HG03460 (cell line): ENCODE measurements around the gene PLAC9.
"Not testable (repeated sequence)": the region's sequence is repeated elsewhere in the genome, so short reads cannot be mapped to it uniquely, and the experiment has no call there.

Experiments used
- ATAC-seq: cut with Tn5 transposase; IDR thresholded peaks from one replicate; pipeline ENCODE4 v1.9.1; 2021; ENCODE audit not compliant: unreplicated experiment

The PLAC9 gene

GRCh38 chr10:80137920-80138319, 5.4 kb downstream of the PLAC9 start:
- ATAC-seq = no peak

- ATAC-seq = no peak
Measured at GRCh38 chr10:80139265-80139664, 6.7 kb downstream of the PLAC9 start.

- ATAC-seq = no peak
Measured at GRCh38 chr10:80140251-80140650, 7.7 kb downstream of the PLAC9 start.

GRCh38 chr10:80141696-80142460, 9.3 kb downstream of the PLAC9 start:
- ATAC-seq = no peak

- ATAC-seq = peak; percentile 66
Measured at GRCh38 chr10:80144067-80144695, 11.7 kb downstream of the PLAC9 start.

DNA sequence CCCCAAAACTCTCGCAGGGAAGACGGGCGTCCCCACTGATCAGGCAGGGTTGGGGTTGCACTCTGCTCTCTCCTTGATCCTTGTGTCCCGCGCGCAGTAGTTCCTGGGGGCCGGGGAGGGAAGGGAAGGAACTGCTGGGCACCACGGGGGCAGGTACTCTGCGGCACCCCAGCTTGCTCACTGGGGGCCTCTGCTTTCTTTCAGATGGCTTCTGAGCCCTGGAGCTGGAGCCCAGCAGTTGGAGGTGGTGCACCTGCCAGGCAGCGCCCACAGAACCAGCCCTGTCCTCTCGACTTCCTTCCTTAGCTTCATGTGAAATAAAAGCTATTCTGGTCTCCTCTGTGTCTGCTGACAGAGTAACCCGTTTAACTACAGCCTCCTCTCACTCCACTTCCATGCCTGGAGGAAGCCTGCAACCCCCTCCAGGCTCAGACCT, 12.2 kb downstream of the PLAC9 start:
- peak; percentile 42 for ATAC-seq

DNA sequence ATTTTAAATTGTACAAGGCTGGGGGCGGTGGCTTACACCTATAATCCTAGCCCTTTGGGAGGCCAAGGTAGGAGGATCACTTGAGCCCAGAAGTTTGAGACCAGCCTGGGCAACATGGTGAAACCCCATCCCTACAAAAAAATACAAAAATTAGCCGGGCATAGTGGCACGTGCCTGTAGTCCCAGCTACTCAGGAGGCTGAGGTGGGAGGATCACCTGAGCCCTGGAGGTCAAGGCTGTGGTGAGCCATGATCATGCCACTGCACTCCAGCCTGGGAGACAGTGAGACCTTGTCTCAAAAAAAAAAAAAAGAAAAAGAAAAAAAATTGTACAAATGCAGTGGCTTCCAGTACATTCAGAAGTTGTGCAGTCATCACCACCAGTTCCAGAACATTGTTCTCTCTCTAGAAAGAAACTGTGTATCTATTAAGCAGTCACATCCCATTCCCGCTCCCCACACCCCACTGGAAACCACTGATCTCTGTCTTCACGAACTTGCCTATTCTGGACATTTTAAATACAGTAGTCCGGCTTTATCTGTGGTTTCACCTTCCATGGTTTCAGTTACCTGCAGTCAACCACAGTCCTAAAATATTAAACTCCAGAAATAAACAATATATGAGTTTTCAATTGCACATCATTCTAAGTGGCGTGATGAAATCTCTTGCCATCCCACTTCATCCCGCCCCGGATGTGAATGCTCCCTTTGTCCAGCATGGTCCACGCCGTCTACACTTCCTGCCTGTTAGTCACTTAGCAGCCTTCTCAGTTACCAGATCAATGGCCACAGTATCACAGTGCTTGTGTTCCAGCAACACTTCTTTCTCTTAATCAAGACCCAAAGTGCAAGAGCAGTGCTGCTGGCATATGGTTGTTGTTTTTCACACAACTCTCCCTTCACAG, 13.1 kb downstream of the PLAC9 start:
- ATAC-seq = not testable (repeated sequence)

DNA sequence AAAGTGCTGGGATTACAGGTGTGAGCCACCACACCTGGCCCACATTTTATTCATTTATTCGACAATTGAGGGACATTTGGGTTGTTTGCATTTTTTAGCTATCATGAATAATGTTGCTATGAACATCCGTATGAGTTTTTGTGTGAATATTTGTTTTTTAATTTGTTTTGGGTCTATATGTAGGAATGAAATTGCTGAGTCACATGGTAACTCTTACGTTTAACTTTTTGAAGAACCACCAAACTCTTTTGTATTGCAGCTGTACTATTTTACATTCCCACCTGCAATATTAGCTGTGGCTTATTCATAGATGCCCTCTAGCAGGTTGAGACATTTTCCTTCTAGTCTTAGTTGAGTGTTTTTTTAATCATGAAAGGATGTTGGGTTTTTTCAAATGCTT, 14.4 kb downstream of the PLAC9 start:
- ATAC-seq = no peak

DNA sequence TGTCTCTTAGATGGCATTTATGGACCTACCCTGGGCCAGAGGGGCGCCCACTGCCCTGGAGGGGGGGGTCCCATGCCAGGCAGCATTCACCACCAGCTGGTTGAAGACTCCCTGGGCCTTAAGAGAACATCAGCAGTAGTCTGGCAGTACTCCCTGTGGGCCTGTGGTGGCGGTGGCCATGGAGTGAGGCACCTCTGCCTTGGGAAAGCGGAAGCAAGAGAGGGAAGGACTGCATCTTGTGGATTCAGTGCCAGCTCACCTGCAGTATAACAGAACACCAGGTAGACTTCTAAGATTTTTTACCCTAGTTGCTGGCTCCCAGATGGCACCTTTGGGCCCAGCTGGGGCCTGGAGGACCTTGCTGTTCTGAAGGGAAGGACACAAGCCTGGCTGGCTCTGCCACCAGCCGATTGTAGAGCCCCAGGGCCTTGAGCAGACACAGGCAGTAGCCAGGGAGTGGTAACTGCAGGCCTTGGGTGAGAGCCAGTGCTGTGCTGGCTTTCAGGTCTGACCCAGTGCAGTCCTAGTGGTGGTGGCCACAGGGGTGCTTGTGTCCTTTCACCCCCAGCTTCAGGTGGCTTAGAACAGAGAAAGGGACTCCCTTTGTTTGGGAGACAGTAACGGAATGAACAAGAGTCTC, 15.8 kb downstream of the PLAC9 start:
- ATAC-seq = no peak

DNA sequence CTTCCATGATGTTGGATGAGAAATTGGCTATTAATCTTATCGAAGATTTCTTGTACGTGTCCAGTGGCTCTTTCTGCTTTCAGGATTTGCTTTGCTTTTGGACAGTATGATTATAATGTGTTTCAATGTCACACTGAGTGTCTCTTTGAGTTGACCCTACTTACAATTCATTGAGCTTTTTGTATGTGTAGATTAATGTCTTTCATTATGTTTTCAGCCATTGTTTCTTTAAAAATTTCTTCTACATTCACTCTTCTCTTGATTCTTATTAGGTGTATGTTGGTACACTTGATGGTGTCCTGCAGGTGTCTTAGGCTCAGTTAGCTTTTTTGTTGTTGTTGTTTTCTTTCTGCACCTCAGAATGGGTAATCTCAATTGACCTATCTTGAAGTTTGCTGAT, 16.6 kb downstream of the PLAC9 start:
- no peak for ATAC-seq

GRCh38 chr10:80150172-80150571, 17.6 kb downstream of the PLAC9 start:
- no peak for ATAC-seq

DNA sequence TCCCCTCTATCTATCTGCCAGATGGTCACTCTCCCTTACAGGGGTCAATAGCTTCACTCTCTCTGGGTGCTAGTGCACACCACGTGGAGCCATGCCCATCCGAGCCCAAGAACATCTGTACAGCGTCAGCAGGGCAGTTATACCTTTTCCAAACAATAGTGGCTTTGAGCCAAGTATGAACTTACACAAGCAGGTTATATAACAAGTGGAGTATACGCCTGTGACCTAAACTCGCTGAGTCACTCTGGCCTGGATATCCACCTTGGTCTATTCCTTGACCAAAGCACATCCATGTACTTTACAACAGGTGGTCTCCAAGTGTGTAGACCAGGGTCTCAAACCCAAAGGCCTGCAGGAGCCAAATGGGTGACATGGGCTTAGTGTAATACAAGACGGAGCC, 20.3 kb downstream of the PLAC9 start:
- ATAC-seq = no peak

GRCh38 chr10:80153460-80153859, 20.9 kb downstream of the PLAC9 start:
- ATAC-seq = no peak

- no peak for ATAC-seq
Measured at GRCh38 chr10:80154626-80154977, 22.1 kb downstream of the PLAC9 start.

DNA sequence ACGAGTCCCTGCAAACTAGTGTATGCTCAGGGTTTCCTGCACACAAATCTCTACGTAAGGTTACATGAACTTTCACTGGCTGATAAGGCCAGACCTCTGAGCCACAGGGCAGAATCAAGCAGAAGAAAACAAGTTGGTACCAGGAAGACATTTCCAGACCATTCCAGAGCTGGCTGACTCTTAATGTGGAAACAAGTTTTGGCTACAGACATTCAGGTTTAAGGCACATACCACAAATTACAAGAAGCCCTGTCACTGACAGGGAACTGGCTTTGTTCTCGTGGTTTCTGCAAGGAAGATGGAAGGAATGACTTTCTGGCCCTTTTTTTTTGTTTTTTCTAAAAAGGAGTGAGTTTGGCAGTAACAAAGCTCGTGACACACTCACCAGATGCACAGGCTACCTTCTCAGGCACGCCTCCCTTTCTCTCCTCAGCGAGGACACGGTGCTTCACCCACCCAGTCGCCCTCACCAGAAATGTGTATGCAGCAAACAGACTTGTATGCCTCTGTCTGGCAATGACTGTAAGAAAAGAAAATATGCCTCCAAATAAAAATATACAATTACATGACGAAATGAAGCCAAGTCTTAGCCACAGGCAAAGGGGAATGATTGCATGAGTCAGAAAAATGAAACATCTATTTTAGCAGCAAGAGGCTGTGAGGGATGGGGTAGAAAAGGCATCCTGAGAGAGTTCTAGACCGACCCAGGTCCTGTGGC, 22.6 kb downstream of the PLAC9 start:
- no peak for ATAC-seq

GRCh38 chr10:80155696-80156215, 23.2 kb downstream of the PLAC9 start:
- no peak for ATAC-seq

DNA sequence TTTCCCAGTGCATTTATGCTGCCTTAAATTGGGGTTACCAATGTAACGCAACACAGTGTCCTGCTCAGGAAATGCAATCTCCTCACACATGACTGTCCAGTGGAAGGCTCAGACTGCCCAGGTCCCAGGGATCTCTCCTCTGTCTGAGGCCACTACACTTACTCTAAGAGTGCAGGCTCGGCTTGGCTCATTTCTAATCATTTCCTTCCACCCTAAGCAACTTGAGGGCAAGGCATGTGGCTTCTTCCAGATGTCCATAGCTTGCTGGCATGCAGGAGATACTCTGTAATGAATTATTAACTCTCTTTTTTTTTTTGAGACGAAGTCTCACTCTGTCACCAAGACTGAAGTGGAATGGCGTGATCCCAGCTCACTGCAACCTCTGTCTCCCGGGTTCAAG, 23.7 kb downstream of the PLAC9 start:
- ATAC-seq = no peak

DNA sequence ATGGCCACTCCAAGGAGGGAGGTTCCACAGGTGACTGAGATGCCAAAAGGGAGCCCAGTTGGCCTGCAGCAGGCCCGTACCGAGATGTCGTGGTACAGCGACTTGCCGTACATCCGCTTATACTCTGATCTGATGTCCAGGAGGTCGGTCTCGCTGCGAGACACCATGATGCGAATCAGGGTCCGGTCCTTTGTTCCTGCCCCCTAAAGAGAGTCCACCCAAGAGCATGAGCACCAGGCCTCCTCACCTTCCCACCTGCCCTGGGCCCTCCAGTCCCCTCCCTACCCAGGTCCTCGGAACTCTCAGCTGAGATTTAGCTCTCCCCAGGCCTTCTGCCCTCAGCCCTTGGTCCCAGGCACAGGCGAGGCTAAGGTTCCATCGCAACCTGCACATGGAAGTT, 25.0 kb downstream of the PLAC9 start:
- ATAC-seq = no peak

- ATAC-seq = no peak
Measured at GRCh38 chr10:80158126-80158525, 25.6 kb downstream of the PLAC9 start.

- ATAC-seq = no peak
Measured at GRCh38 chr10:80158598-80159127, 26.1 kb downstream of the PLAC9 start.
